Activated CD8-positive, alpha-beta memory T cell treated with anti-CD3 and anti-CD28 coated beads, Interleukin-2, amount 50 U/mL, for 1 hour (primary cell): ENCODE measurements around the gene NOX5.

ENCODE experiments used
- DNase-seq: peaks from one replicate; pipeline ENCODE4 v3.0.0-alpha.2; 2020; ENCODE audit errors: extremely low read depth

The NOX5 gene

DNA sequence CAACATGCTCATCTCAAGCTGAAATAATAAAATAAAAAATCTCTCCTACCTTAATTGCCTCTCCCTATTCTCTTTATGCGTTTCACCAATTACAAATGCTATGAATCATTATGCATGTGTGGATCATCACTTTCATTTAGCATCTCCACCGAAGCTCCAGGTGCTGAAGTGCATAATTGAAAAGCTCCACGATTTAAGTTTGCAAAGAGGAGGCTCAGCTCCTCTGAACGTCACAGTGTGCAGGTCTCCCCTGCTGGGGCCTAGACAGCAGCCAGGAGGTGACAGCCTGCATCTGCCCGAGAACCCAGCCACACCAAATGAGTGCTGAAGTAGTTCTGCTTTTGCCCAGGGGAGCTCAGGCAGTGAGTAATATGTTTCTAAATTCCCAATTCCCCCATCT is 85.4 kb downstream of the NOX5 start:
- no peak for DNase-seq

DNA sequence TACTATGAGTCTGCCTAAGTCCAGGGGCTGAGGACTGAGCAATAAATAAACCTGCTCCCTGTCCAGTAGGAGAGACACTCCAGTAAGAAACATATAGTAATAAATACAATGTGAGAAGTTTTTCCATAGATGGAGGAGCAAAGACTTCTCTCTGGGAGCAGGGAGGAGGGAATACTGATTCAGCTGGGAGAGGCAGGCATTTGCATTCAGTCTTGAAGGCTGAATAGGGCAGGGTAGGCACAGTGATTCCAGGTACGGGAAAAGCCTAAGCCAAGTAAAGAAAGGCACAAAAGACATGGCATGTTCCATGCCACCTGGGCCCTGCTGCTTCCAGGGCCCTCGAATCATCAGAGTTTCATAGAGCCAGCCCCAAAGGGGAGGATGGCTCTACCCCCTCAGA is 86.3 kb downstream of the NOX5 start:
- DNase-seq = no peak

GRCh38 chr15:69104050-69104750 is 89.7 kb downstream of the NOX5 start:
- DNase-seq = no peak

DNA sequence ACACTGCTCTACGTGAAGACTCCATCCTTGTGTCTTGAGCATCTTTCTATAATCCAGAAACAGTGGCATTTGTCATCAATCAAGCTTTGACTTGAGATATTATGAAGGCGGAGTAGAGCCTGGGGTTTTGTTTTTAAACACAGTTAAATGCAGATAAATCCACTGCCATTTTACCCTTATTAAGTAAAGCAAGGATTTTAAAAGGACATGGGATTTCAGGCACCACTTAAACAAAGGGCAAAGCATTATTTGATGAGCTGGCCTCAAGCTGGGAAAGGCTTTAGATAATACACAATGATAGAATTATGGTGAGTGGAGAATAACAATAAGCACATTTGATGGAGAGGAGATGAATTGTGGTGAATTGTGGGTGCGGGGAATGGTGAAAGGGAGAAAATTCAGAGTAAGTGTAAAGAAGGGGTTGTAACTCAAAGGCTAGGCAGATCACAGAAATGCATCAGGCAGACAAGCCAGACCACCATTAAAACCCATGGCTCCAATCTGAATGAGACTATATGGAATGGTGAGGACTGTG is 91.0 kb downstream of the NOX5 start:
- DNase-seq = no peak

GRCh38 chr15:69107025-69107620 is 92.6 kb downstream of the NOX5 start:
- DNase-seq = no peak
